Measurements from ENCODE around the gene FLAD1.

Gene FLAD1

GRCh38 chr1:154938604-154939399 is 44.3 kb upstream of the FLAD1 start:
- no peak for TF ChIP-seq CTCF (IDR thresholded peaks at IDR 0.05)
- Histone ChIP-seq H3K27ac (peak overlapping the region; percentile 95 to 99), H3K4me3 (no peak overlapping the region)
- no peak for DNase-seq (ENCODE audit: low spot score)

- Histone ChIP-seq H3K4me3 (no peak overlapping the region), H3K27ac (peak overlapping the region in 1 of 2 donors; percentile 28)
- TF ChIP-seq CTCF (IDR thresholded peaks at IDR 0.05), result no peak
- no peak for DNase-seq (ENCODE audit: low spot score)
Measured at GRCh38 chr1:154940213-154940560, 43.0 kb upstream of the FLAD1 start.

- no peak for DNase-seq (ENCODE audit: low spot score)
- Histone ChIP-seq H3K27ac (peak overlapping the region in 1 of 2 donors; percentile 13), H3K4me3 (no peak overlapping the region)
- no peak for TF ChIP-seq CTCF (IDR thresholded peaks at IDR 0.05)
Measured at GRCh38 chr1:154940651-154941194, 42.4 kb upstream of the FLAD1 start.

- TF ChIP-seq CTCF (IDR thresholded peaks at IDR 0.05), result no peak
- no peak overlapping the region for H3K4me3 ChIP-seq
- no peak for DNase-seq (ENCODE audit: low spot score)
- peak overlapping the region in 1 of 2 donors; percentile 44 for H3K27ac ChIP-seq
Measured at GRCh38 chr1:154941333-154942013, 41.7 kb upstream of the FLAD1 start.

- H3K4me3 ChIP-seq, result no peak overlapping the region
- peak; percentile 47 for TF ChIP-seq CTCF (IDR thresholded peaks at IDR 0.05)
- H3K27ac ChIP-seq, result peak overlapping the region; percentile 44 to 70
- no peak for DNase-seq (ENCODE audit: low spot score)
Measured at GRCh38 chr1:154943649-154944400, 39.3 kb upstream of the FLAD1 start.

- peak overlapping the region; percentile 44 to 70 for H3K27ac ChIP-seq
- TF ChIP-seq CTCF (IDR thresholded peaks at IDR 0.05), result no peak
- DNase-seq (ENCODE audit: low spot score), result no peak
- no peak overlapping the region for H3K4me3 ChIP-seq
Measured at GRCh38 chr1:154944401-154945159, 38.6 kb upstream of the FLAD1 start.
